ENCODE results near the gene RAB7A. TPM values are rescaled to one million over a fixed set of nuclear protein-coding genes. Genes with fewer than 3 reads are reported as not detected.

Gene RAB7A
- total RNA-seq, 4 donors from 2014 or later, result 91.6 to 210 (median 126) TPM

DNA sequence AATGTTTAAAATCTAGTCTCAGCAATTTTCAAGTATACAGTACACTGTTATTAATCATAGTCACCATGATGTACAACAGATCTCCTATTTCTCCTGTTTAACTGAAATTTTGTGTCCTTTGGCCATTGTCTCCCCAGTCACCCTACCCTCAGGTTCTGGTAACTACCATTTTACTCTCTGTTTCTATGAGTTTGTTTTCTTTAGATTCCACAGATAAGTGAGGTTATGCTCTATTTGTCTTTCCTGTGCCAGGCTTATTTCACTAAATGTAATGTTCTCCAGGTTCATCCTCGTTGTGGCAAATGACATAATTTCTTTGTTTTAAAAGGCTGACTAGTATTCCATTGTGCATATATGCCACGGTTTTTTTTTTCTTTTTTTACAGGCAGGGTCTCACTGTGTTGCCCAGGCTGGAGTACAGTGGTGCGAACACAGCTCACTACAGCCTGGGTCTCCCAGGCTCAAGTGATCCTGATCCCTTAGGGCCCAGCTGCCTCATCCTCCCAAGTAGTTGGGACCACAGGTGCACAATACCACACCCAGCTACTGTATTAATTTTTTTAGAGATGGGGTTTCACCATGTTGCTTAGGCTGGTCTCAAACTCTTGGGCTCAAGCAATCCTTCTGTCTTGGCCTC lies 50.0 kb downstream of the RAB7A start:
- TF ChIP-seq, protein P1, sequence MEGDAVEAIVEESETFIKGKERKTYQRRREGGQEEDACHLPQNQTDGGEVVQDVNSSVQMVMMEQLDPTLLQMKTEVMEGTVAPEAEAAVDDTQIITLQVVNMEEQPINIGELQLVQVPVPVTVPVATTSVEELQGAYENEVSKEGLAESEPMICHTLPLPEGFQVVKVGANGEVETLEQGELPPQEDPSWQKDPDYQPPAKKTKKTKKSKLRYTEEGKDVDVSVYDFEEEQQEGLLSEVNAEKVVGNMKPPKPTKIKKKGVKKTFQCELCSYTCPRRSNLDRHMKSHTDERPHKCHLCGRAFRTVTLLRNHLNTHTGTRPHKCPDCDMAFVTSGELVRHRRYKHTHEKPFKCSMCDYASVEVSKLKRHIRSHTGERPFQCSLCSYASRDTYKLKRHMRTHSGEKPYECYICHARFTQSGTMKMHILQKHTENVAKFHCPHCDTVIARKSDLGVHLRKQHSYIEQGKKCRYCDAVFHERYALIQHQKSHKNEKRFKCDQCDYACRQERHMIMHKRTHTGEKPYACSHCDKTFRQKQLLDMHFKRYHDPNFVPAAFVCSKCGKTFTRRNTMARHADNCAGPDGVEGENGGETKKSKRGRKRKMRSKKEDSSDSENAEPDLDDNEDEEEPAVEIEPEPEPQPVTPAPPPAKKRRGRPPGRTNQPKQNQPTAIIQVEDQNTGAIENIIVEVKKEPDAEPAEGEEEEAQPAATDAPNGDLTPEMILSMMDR (IDR thresholded peaks at IDR 0.05; ENCODE audit: low read depth), result no peak

DNA sequence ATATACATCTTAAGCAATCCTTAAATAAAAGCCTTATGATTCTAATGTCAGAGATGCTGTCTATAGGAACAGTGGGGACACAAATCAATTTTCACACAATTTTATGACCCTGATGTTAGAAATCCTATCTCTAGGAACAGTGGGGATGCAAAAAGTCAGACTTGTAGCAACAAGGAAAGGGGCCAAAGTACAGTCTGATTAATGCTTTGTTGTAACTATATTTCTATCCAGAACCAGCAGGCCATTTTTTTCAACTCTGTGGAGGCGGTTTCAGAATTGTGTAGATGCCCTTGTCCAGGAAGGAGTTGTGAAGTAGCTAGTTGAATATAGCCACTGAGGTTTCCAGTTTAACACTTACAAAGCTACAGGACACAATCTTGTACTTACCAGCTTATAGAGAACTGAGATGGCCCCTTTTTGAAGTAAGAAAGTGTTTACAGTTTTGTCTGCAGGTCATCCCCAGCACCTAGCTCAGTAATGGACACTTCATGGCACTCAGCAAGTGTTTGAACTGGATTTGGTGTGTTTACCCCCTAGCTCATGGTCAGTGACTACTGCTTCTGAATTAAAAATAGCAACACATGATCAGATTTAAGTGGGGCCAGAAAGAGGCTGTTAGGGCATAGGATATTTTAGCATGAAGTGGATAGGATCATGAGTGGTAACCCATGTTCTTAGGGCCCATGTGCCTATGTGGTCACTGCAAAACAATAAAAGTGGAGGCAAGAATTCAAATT lies 54.3 kb downstream of the RAB7A start:
- TF ChIP-seq, protein P1 (IDR thresholded peaks at IDR 0.05; ENCODE audit: low read depth), result no peak

DNA sequence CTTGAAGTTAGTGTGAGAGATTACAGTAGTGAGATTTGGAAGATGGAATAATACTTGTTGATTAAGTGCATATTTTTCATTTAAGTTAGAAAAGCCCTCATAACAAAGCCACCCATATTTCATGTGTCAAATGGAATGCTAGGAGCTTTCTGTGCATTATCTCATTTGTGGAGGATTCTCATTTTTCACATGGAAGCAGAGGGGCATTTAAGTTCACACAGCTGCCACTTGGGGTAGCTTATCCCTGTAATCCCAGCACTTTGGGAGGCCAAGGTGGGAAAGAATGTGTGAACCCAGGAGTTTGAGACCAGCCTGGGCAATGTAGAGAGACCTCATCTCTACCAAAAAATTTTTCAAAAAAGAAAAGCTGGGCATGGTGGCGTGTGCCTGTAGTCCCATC lies 55.2 kb downstream of the RAB7A start:
- TF ChIP-seq, protein P1 (IDR thresholded peaks at IDR 0.05; ENCODE audit: low read depth), result no peak

DNA sequence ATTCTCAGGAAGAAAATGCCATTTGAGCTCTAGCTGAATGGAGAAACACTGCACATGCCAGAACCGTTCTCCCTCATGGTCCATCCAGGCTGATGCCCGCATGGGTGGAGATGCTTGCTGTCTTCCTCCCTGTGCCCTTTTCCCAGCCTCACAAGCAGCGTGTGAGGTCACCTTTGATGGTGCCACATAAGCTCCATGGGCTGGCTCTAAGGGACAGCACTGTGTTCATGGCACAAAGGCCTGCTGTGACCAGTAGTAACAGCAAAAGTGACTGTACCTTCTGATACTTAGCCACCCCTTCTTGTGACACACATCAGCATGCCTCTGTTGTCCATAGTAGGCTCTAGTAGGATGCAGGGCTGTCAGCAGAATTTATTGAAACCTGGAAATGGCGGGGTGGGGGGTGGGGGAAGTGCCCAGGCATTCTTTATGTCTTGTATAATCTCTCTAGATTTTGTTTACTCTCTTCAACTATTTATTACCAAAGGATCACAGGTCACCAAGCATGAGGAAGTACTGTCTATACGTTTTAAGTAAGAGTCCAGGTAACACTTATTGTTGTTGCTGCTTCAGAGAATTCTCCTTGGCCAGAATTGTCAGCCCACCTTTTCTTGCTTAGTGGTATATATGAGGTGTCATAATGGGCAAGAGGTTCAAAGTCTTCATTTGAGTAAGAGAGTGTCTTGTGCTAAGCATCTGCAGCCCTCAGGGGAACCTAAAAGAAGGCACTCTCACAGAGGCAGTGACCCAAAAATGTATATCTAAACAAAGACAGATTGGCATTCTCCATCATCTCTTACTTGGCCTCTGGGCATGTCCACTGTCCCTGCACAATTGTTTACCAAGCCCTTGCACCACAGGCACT lies 56.5 kb downstream of the RAB7A start:
- TF ChIP-seq, protein P1 (IDR thresholded peaks at IDR 0.05; ENCODE audit: low read depth), result no peak

DNA sequence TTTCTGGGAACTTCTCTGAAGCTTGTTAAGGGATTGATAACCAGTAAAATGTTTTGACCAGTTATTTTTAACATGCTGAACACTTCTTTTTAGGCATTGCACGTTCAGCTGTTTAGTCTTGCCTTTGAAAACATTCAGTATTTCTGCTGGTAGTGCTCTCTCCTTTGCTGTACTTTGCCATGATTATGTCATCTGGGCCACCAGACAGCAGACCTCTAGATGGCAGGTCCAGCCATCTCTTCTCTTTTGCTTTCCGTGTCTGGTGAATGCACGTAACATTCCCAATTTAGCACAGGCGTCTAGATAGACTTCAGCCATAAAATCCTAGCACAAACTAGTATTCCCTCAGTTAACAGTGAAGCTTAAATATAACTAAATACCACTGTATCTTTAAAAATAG lies 57.8 kb downstream of the RAB7A start:
- TF ChIP-seq, protein P1 (IDR thresholded peaks at IDR 0.05; ENCODE audit: low read depth), result no peak

DNA sequence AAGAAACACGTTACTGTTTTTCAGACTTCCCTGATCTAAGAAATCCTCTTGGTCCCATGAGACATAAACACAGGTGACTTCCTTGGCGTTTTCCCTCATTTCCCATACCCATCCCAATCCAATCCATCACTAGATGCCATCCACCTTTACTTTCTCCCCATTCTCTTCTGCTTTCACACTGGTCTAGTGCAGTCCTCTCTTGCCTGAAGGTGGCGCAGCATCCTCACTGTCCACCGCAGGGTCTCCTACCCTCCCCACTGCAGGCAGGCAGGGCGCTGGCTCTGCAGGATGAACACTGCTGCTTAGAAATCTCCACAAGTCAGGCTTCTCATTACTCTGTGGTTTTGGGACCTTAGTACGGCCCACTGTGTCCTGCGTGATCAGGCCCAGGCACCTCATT lies 58.2 kb downstream of the RAB7A start:
- TF ChIP-seq, protein P1 (IDR thresholded peaks at IDR 0.05; ENCODE audit: low read depth), result no peak

DNA sequence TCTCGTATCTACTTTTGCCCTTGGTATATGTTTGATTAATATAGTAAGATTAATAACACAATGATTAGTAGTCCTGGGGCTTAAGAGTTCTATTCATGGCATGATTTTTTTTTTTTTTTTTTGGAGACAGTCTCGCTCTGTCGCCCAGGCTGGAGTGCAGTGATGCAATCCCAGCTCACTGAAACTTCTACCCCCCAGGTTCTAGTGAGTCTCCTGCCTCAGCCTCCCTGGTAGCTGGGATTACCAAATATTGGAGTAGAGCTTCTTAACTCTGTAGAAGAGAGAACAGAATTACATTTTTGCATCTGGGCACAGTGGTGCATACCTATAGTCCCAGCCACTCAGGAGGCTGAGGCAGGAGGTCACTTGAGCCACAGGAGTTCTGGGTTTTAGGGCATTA lies 58.9 kb downstream of the RAB7A start:
- TF ChIP-seq, protein P1 (IDR thresholded peaks at IDR 0.05; ENCODE audit: low read depth), result no peak
